ENCODE data around the gene ZNF275. TPM values are rescaled to one million over a fixed set of nuclear protein-coding genes. Genes with fewer than 3 reads are reported as not detected.
A peak's percentile ranks its signal among the peaks of the same experiment; 100 is the strongest.

ZNF275 gene
- total RNA-seq, 1 experiment from 2014 or later: 9.8 TPM

GRCh38 chrX:153333266-153333665, 687 bp upstream of the ZNF275 start:
- Histone ChIP-seq H3K36me3 (ENCODE audit: control insufficient read depth in 1 of 2, insufficient read depth in 2 of 2, low read length in 2 of 2) (0 out of 4 replicates have a peak, but pooled peaks cover 0 to 2% of the 10 kb centered on the region in 2 experiments), H3K79me2 (ENCODE audit: insufficient read depth, low read length) (peaks cover 11% of the 10 kb centered on the region; the same call in 1 of the 2 replicates), H3K9me2 (ENCODE audit: insufficient read depth) (no peaks in the 10 kb centered on the region), H3K4me1 (ENCODE audit: control insufficient read depth in 1 of 2, insufficient read depth in 2 of 2, low read length in 2 of 2) (peaks cover 5 to 12% of the 10 kb centered on the region in 2 experiments; a peak in 3 of 4 replicates), H3K27me3 (ENCODE audit: insufficient read depth, low read length) (no peaks in the 10 kb centered on the region), H3K9me3 (ENCODE audit: control insufficient read depth in 1 of 2, insufficient read depth in 1 of 2, low read depth in 1 of 2, low read length in 2 of 2) (no peaks in the 10 kb centered on the region), H3K4me2 (ENCODE audit: low read length) (peak overlapping the region; percentile 69), H3K27ac (ENCODE audit: low read depth, low read length) (no peak overlapping the region), H3K9ac (ENCODE audit: low read length) (no peak overlapping the region), H3K4me3 (replicated peaks in 1 of 2; ENCODE audit: low read depth in 1 of 2, low read length in 2 of 2) (peak overlapping the region; percentile 20 to 42; a peak in 3 of 4 replicates), H4K20me1 (ENCODE audit: insufficient read depth) (no peaks in the 10 kb centered on the region), H2AFZ (ENCODE audit: low read depth, low read length, poor library complexity, severe bottlenecking) (no peak overlapping the region)
- ATAC-seq: no peak
- ChIA-PET RAD21 (ENCODE audit: low non-redundant PET in 1 of 2, low total read pairs in 2 of 2, uncharacterized antibody in 2 of 2, unreplicated experiment in 2 of 2) (no interaction called here), CTCF (no interaction called here), POLR2A (no interaction called here)
- no peak for DNase-seq (ENCODE audit: low read depth, low spot score)
- BruUV-seq (replicated peaks): no TSS peak
- intact Hi-C loops (cut with micrococcal nuclease): no loop called here
- TF ChIP-seq SRF (IDR thresholded peaks at IDR 0.05; ENCODE audit: low read depth) (no peak), FOSL1 (IDR thresholded peaks at IDR 0.05; ENCODE audit: low read depth) (no peak), EZH2phosphoT487 (IDR thresholded peaks at IDR 0.05; ENCODE audit: borderline replicate concordance) (no peak), CEBPB (IDR thresholded peaks at IDR 0.05; ENCODE audit: low read depth) (no peak), RAD21 (IDR thresholded peaks at IDR 0.05; ENCODE audit: low read depth) (no peak), EZH2 (IDR thresholded peaks at IDR 0.05) (no peak), POLR2A (IDR thresholded peaks at IDR 0.05; ENCODE audit: borderline replicate concordance, extremely low read depth, insufficient read depth, insufficient read length) (no peak), EGR1 (IDR thresholded peaks at IDR 0.05; ENCODE audit: low read depth) (no peak), SIN3A (IDR thresholded peaks at IDR 0.05; ENCODE audit: low read depth) (no peak), ELF1 (IDR thresholded peaks at IDR 0.05; ENCODE audit: borderline replicate concordance, low read depth) (no peak), ATF3 (IDR thresholded peaks at IDR 0.05) (no peak), POLR2AphosphoS5 (IDR thresholded peaks at IDR 0.05; ENCODE audit: low read depth, low read length) (no peak), JUND (IDR thresholded peaks at IDR 0.05) (no peak), SP1 (IDR thresholded peaks at IDR 0.05; ENCODE audit: low read depth) (no peak), ZNF274 (IDR thresholded peaks at IDR 0.05; ENCODE audit: low read depth, low read length) (no peak), CTCF (IDR thresholded peaks at IDR 0.05 in 2 of 3, conservative IDR thresholded peaks at IDR 0.05 in 1 of 3; ENCODE audit: borderline replicate concordance in 1 of 3, insufficient read depth in 1 of 3, low read depth in 2 of 3, low read length in 2 of 3) (no peak), TCF7L2 (IDR thresholded peaks at IDR 0.05; ENCODE audit: borderline replicate concordance, extremely low read depth, insufficient read depth, insufficient read length) (no peak), ZBTB33 (IDR thresholded peaks at IDR 0.05; ENCODE audit: extremely low read depth, insufficient replicate concordance, low read length) (no peak), YY1 (IDR thresholded peaks at IDR 0.05; ENCODE audit: extremely low read depth, insufficient replicate concordance, low read depth, low read length) (no peak), ZFX (IDR thresholded peaks at IDR 0.05) (no peak)

Measured in HCT116 (cell line).